Activated CD4-positive, alpha-beta T cell treated with anti-CD3 and anti-CD28 coated beads for 24 hours (primary cell): Measurements from ENCODE around the gene RUNX2.
"Not testable (repeated sequence)": the region's sequence is repeated elsewhere in the genome, so short reads cannot be mapped to it uniquely, and the experiment has no call there.

Source experiments
- DNase-seq, 2 donors: peaks; one replicate each; pipeline ENCODE4 v3.0.0-alpha.2; 2020; ENCODE audit warnings: low read depth in 2 of 2

RUNX2 gene

DNA sequence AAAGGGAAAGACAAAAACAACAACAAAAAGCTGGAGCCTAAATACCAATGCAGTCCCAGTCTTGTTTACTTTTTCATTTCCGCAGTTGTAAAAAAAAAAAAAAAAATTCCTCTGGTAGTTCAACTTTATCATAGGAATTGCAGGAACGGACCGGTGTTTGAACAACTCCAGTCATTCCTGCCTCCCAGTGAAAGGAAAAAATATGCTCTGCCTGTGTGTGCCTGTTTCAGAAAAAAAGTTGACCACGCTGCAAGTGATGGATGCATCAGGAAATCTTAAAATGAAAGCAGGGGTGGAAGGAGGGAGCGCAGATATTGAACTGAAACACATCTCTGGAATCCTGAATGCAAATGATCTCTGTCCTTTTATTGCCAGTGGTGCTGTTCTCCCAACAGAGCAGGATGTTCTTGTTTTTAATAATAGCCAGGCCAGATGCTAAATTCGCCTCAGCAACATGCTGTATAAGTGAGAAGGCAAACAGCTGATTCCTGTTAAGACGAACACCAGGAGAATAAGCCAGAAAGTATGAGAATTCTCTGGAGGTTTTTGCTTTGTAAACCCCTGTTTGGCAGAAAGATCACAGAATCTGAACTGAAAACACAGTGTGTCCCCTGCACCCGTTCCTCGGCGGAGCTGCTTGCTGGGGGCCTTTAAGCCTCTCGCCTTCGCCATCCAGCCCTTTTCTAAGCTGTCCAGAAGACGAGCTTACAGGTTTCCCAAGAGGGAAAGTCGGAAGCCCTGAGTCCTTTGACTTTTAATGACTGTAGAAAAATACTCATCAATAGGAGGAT is 228.0 kb downstream of the RUNX2 start:
- DNase-seq = no peak

DNA sequence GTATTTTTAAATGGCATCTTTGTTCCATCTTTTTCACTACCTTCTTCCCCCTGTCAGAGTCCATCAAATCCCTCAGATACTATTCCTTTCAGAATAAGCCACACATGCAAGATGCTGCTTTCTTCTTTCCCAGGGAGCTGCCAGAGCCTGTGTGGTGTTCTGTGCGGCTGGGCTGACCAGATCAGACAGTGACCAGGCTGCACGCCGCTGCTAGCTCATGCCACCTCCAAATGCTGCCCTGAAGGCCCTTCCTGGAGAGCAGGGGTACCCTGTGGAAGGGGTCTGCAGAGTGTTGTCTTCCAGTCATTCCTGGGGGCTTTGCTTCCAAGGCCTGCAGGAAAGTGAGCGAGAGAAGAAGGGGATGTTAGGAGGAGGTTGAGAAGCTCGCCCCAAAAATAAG is 228.7 kb downstream of the RUNX2 start:
- no peak for DNase-seq

DNA sequence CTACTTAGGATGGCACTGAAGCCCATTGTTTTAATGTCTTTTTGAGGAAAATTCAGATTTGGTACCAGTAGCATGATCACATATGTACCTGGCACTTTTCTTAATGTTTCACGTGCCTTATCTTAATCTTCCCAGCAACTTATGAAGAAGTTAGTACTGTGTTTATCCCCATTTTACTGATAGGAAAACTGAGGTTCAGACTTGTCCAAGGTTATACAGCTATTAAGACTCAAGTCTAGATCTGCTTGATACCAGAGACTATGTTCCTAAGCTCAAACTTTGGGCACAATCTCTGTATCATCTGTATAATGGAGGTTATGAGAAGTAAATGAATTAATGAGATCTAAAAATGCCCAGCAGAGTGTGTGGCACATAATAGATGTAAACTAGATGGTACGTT is 229.3 kb downstream of the RUNX2 start:
- DNase-seq = no peak

DNA sequence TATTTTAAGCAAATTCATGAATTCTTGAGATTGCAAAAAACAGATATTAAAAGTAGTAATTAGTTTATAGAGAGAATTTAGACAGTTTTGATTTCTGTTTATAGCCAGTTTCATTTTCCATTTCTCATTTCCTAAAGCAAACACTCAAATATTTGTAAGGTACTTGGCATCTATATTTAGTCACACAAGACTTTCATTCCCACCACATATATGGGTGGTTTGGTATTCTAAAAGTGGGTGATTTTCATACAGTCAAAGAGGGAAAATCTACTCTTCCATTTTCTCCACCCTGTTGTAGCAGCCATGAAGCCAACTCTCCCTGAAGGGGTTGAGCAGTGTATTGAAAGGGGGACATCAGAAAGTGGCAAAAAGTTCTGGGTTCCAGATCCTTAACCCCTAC is 230.7 kb downstream of the RUNX2 start:
- DNase-seq = no peak

DNA sequence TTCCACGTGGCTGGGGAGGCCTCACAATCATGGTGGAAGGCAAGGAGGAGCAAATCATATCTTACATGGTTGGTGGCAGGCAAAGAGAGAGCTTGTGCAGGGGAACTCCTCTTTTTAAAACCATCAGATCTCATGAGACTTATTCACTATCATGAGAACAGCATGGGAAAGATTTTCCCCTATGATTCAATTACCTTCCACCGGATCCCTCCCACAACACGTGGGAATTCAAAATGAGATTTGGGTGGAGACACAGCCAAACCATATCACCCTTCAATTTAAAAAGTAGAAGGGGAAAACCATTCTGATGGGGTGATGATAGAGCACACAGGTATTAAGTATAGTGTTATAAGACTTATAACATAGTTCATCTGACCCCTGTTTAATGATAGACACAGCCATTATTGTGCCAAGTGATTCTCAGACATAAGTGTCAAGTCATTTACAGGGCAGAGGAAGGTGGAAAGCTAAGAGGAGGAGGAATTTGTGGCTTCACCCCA is 232.2 kb downstream of the RUNX2 start:
- not testable (repeated sequence) for DNase-seq

DNA sequence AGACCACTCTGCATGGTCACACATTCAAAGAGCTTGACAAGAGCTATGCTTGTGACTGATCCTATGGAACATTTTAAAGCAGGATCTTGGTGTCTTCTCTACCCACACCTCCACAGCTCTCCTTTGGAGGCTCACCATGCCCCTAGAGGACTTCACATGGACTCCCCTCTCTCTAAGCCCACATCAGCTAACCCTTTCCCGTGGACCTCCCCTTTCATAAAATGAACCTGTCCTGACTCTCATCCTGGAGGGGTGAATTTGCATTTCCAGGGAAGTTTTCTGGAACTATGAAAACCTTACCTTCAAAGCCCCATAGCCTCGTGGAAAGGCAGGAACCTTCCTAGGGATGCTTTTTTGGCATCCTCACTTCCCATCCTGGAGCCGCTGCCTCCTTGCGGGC is 234.0 kb downstream of the RUNX2 start:
- DNase-seq = no peak

DNA sequence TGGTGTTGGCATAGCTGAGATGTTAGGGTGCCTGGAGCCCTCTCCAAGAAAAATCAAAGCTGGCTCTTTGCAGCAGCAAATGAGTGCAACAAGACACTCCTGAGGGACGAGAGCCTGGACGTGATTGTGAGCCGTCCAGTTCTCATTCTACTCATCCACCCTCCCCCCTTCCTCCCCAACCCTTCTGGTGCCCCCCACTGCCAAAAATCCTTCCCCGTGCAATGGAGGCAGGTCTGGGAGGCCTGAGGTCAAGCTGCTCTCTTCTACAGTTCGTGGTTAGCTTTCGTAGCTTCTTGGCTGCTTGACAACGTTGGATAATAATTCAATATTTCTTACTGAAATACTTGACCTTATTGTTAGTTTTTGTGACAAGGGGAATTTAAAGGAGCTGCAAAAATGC is 234.9 kb downstream of the RUNX2 start:
- no peak for DNase-seq

DNA sequence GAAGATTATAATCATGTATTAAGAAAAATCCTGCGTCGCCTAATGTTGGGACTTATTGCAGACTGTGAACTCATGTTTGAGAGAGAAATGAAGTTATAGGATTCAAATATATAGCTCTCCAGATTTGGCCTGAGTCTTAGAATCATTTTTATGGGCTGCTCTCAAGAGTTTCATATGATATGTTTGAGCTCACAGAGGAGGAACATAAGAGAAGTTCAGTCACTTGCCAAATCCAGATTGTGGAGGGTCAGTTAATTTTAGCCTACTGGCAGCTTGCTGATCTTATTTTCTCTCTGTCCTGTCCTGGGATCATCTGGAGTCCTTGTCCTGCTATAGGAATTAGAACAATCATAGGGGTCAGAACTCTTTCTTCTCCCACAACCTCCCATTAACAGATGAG is 235.7 kb downstream of the RUNX2 start:
- DNase-seq = no peak

DNA sequence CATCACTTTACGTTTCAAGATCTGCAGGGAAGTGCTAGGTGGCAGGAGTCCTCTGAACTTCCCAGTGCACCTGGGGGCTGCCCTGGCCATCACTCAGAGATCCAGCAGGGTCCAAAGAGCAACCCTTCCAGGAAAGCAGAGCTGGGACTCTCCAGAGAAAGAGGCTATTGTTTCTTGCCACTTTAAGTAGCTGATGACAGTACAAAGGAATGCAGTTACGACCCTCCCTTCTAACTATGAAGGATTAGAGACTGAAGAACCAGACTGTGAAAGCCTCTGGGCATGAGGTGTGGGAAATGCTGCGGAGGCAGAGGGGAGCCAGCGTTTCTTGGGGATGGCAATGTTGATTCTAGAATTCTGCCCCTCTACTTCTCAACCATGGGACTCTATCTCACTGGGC is 238.8 kb downstream of the RUNX2 start:
- DNase-seq = no peak

DNA sequence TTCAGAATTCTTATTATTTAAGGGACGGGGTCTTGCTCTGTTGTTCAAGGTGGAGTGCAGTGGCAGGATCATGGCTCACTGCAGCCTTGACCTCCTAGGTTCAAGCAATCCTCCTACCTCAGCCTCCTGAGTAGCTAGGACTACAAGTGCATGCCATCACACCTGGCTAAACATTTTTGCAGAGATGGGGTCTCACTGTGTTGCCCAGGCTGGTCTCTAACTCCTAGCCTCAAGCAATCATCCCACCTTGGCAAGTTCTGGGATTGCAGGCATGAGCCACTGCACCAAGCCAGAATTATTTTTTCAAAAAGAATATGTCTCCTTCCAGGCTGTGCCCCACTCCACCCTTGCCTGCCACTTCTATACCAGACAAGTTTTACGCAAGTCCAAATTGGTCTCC is 239.7 kb downstream of the RUNX2 start:
- DNase-seq = no peak

DNA sequence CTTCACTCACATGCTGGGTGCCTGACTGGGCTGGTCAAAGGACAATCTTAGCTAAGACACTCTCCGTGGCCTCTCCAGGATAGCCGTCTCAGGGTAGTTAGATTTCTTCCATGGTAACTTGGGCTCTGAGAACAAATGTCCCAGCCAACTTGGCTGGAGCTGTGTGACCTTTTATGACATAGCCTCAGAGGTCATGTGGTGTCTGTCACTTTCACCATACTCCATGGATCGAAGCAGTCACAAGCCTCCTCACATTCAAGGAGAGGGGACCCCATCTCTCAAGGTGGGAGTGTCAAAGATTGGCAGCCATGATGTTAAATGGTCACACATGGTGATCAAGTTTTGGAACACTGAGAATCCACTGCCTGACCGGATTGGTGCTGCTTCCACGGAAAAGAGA is 240.5 kb downstream of the RUNX2 start:
- DNase-seq = no peak

DNA sequence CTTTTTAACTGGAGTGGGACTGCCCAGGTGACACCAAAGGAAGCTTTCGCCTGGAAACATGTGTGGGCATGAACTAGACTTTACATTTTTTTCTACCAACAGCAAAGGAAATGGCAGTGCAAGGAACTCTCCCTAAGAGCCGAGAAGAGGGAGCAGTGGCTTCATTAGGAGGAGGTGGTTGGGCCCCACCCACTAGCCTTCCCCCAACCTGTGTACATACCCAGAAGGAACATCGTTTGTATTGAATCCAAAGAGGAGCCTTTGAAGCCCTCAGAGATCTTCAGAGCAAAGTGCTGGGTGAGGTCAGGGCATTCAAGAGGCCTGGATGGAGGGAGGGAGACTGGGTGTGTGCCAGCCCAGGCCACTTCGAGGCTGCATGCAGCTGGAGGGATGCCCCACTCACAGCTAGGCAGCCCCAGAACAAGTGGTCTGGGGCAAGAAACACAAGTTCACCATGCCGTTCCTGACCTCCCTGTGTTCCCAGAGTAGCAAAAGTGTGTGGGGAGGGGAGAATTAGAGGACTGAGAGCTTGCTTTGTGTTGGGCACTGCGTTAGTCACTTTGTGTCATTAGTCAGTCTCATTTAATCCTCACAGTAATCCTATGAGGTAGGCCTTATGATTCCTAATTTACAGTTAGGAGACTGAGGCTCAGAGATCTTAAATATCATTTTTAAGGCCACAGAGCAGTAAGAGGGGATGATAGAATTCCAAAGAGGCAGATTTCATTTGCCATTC is 241.2 kb downstream of the RUNX2 start:
- DNase-seq = no peak

DNA sequence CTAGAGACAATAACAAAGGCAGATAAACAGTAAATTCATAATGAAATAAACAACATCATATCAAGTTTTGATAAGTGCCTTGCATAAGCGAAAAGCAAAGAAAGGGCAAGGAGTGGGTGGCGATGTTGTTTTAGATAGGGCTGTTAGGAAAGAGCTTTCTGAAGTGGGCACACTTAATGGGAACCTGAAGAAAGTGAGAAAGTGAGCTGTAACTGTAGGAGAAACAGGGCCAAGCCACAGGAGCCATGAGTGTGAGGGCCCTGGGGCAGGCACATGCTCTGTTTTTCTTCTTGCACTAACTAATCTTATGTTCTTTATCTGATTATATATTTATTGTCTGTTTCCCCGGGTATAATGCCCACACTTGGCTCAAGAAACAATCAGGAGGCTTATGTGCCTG is 243.0 kb downstream of the RUNX2 start:
- no peak for DNase-seq

DNA sequence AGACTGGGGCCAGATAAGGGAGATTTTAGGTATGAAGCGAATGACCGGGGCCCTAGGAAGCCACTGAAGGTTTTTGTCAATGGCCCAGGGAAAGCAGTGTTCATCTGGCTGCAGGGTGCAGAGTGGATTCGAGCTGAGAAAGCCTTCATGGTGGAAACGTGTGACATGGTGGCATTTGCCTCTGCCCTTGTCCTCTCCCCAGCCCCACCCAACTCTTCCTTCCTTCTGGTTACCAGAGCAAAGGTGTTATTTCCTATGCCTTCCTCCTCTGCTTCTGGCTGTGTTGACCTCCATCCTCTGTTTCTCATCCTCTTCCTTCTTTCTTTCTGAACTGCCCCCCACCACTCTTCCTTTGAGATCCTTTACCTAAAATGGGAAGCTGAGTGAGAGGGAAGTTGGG is 244.7 kb downstream of the RUNX2 start:
- no peak for DNase-seq

DNA sequence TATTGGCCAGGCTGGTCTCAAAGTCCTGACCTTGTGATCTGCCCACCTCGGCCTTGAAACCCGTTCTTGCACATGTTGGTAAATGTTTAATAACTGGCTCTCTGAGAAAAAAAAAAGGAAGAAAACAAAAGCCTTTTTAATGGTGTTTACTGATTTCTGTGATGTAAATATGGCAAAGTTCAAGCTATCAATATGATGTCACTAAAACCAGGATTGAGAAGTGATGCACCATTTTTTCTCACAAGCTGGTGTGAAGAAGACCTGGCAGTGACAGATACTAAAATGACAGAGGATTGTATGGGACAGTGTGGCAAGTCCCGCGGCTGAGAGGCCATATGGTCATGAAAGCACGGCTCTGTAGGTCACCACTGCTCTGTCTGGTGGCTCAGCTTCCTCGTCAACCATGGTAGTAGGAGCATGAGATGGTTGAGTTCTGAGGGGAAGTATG is 245.9 kb downstream of the RUNX2 start:
- no peak for DNase-seq

DNA sequence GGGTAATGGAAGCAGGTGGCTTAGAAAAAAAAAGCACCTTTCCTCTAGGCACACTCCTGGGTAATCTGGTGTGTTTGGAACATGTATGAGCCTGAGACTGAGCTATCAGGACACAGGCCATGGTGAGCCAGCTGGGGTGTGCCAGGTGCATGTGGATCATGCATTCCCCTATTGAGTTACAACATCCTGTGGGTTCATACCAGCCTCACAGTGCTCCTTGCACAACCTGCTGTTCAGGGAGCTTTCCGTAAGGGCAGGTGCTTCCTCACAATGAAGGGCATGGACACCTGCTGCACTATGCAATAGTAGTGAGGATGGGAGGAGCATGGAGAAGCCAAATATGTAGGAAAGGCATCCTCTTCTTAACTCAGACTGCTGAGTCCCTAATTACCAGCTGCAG is 246.8 kb downstream of the RUNX2 start:
- DNase-seq = no peak

DNA sequence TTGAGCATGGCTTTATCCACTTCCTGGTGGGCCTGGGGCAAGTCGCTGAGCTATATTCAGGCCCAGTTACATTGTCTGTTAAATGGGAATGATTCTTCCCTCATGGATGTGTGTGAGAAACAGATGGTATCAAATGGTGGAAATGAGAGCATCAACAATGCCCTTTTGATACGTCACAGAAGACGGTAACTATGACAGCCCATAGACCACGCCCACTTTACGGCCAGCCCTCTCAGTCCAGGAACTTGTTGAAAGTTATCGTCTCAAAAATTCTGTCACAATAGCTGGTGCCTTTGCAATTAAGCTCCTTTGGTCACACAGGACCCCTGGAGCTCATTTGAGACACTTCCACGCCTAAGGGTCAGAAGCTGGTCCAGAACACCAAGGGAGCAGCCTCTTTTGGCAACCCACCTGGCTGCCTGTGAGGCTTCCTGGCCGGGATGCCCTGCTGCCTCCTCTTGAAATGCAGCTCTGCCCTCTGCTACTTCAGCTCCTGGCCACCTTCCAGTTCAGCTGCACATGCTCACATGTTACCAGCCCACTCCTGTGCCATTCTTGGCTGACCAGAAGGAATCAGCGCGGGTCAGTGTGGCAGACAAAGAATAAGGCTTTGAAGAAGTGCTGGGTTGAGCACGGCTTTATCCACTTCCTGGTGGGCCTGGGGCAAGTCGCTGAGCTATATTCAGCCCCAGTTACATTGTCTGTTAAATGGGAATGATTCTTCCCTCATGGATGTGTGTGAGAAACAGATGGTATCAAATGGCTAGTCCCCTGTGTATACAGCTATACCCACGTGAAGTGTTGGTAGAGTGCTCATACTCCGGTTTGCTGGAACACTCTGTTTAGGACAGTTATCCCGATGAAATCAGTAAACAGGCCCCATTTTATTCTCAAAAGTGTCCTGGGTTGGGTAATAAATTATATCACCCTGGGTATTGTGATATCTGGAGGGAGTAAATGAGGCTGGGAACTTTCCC is 248.8 kb downstream of the RUNX2 start:
- no peak for DNase-seq

DNA sequence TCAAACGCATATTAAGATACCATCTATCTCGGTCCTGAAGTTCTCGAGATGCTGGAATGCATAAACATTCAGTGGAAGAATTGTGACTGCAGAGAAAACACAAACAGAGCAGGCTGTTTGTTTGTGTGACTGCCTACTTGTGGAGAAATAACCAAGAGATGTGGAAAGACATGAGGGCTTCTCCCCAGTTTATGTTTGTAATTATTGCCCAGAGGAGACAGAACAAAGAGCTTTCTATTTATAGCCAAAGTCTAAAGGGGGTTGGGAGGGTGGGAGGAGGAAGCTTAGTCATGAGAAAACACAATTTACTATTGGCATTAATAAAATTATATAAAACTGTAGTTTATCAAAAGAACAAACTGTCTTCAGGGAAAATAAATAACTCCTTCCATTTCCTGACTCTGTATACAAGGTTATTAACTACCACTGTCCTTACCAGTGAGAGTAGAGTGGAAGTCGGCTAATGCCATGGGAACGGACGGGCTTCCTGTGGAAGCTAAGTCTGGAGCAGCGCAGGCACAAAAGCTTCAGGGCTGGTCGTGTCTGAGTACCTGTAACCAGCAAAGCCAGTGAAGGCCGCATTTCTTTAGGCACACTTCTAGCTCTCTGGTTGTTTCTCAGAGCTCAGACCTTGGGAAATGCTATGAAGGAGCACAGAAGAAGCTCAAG is 249.8 kb downstream of the RUNX2 start:
- DNase-seq = no peak

DNA sequence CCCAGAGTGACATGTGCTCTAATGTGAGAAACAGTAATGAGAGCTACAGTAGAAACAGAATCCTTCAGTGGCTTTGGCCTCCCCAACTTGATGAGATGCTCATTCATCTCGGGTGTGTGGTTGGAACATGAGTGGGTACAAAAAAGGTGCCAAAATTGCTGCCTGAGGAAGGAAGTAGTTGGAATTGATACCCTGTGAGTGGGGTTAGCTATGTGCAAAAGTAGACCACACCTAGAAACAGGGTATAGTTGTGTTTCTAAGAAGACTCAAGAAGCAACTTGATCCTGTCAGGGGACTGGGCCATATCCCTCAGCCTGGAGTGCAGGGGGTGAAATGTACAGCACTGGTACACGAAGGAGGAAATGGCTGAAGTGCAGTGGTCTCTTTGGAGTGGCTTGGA is 256.0 kb downstream of the RUNX2 start:
- no peak for DNase-seq

DNA sequence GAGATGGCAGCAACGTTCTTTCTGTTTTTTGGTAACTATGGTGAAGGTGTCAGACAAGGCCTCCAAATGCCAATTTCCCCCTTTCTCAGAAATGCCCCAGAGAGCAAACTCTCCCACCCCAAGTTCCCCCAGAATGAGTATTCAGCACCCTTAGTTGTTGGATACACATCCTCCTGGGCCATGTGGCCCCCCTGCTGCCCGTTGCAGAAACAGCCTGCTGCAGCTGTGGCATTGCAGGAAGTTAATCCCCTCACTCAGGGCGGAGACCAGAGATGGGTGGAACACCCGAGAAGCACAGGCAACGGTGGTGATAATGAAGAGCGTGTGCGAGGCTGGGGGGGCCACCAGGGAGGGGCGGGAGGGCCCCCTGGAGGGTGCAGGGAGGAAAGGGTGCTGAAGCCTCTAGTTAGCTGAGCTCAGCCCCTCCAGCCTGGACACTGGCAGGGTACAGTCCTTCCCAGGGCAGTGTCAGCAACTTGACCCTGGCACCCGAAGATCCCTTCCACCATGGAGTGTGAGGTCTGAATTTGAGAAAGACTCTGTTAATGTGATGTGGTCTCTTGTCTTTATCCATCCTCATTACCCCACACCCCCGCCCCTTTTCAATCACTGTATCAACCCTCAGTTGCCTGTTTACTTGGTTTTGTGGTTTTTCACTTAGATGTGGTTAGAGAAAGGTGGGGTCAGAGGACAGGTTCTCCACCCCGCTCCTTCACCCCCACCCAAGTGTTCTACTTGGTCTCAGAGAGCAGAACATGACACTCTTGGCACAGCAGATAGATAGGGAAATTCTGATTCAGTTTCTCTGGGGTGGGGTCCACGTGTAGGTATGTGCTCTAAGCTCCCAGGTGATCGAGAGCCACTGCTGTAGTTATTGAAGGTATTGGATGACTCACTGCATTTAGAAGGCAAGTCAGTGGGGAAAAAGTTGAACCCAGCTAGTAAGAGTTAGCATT is 258.4 kb downstream of the RUNX2 start:
- DNase-seq = peak in 1 of 2 donors; percentile 18
